ENCODE measurements around the gene UGT2B10.

GRCh38 chr4:68877555-68877954, 61.8 kb downstream of the UGT2B10 start:
- TF ChIP-seq, protein P1, sequence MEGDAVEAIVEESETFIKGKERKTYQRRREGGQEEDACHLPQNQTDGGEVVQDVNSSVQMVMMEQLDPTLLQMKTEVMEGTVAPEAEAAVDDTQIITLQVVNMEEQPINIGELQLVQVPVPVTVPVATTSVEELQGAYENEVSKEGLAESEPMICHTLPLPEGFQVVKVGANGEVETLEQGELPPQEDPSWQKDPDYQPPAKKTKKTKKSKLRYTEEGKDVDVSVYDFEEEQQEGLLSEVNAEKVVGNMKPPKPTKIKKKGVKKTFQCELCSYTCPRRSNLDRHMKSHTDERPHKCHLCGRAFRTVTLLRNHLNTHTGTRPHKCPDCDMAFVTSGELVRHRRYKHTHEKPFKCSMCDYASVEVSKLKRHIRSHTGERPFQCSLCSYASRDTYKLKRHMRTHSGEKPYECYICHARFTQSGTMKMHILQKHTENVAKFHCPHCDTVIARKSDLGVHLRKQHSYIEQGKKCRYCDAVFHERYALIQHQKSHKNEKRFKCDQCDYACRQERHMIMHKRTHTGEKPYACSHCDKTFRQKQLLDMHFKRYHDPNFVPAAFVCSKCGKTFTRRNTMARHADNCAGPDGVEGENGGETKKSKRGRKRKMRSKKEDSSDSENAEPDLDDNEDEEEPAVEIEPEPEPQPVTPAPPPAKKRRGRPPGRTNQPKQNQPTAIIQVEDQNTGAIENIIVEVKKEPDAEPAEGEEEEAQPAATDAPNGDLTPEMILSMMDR (IDR thresholded peaks at IDR 0.05): no peak
- no peak for TF ChIP-seq POLR2A (IDR thresholded peaks at IDR 0.05)
